ENCODE measurements around the gene PGP. TPM values are rescaled to one million over a fixed set of nuclear protein-coding genes. Genes with fewer than 3 reads are reported as not detected.
A peak's percentile ranks its signal among the peaks of the same experiment; 100 is the strongest.

Gene PGP
- total and polyA plus RNA-seq, 2 experiments from 2014 or later = 43.2 to 57.9 TPM

DNA sequence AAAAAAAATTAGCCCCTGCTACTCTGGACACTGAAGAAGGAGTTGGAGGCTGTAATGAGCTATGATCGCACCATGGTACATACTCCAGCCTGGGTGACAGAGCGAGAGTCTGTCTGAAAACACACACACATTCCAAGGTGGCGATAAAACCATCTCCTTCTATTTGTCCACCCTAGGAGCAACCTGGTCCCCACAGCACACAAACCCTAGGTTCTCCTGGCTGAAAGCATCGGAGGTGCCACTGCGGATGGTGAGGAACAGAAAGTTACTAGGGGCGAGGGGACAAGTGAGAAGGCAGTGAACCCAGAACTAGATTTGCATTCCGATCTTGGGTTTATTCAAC lies 38.1 kb upstream of the PGP start:
- H3K27me3 ChIP-seq = no peaks in the 10 kb centered on the region
- peaks cover 44% of the 10 kb centered on the region for H3K36me3 ChIP-seq
- peak overlapping the region; percentile 94 for H3K27ac ChIP-seq
- H3K9me3 ChIP-seq (ENCODE audit: low read depth) = no peaks in the 10 kb centered on the region
- H3K4me1 ChIP-seq (ENCODE audit: low read depth) = peaks cover 8% of the 10 kb centered on the region
- TF ChIP-seq, protein P1, sequence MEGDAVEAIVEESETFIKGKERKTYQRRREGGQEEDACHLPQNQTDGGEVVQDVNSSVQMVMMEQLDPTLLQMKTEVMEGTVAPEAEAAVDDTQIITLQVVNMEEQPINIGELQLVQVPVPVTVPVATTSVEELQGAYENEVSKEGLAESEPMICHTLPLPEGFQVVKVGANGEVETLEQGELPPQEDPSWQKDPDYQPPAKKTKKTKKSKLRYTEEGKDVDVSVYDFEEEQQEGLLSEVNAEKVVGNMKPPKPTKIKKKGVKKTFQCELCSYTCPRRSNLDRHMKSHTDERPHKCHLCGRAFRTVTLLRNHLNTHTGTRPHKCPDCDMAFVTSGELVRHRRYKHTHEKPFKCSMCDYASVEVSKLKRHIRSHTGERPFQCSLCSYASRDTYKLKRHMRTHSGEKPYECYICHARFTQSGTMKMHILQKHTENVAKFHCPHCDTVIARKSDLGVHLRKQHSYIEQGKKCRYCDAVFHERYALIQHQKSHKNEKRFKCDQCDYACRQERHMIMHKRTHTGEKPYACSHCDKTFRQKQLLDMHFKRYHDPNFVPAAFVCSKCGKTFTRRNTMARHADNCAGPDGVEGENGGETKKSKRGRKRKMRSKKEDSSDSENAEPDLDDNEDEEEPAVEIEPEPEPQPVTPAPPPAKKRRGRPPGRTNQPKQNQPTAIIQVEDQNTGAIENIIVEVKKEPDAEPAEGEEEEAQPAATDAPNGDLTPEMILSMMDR (IDR thresholded peaks at IDR 0.05; ENCODE audit: low read depth, low read length) = no peak
- DNase-seq (ENCODE audit: low read depth in 1 of 2, low spot score in 1 of 2) = no peak
- H3K4me3 ChIP-seq = no peak overlapping the region

DNA sequence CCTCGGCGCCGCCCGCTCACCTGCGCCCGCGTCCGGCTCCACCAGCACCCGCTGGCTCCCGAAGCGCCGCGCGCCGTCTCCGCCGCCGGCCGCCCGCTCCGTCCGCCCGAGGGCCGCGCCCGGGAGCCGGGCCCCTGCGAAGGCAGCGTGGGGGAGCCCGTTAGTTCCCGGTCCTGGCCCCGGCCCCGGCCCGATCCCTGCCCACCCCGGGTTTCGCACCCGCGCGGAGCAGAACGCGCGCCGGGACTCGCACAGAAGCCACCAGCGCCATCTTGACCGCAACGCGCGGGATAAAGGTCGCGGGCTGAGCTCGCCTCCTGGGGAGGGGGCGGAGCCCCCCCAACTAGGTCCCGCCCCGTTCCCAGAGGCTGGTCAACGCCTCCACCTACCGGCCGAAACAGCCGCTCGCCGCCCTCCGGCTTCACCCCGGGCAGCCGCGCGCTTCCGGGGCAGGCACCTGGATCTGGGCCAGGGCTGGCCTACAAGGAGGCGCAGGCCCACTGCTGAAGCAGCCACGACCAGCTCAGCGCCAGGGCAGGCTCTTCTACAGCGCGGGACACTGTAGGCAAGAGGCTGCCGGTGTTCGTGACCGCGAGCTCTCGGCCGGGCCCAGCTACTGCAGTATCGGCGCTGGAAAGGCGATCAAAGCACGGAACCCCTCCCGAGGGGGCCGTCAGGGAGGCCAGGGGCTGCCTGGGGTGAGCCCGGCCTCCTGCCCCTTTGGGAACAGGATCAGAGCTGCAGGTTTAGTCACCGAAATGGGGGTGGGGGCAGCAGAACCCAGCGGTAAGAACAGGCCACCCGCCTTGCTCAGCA lies 36.9 kb upstream of the PGP start, which contains the start of gene ECI1:
ECI1 (minus strand) TSS at position 292 of the 816 bp plus-strand sequence; CDS start at position 271, 21 bp downstream.
- peaks cover 8% of the 10 kb centered on the region for H3K4me1 ChIP-seq (ENCODE audit: low read depth)
- no peaks in the 10 kb centered on the region for H3K9me3 ChIP-seq (ENCODE audit: low read depth)
- peak within 1 kb of the TSS; percentile 88 for H3K4me3 ChIP-seq
- TF ChIP-seq, protein P1 (IDR thresholded peaks at IDR 0.05; ENCODE audit: low read depth, low read length) = peak; percentile 57
- peaks cover 35% of the 10 kb centered on the region for H3K36me3 ChIP-seq
- H3K27ac ChIP-seq = peak within 1 kb of the TSS; percentile 94
- H3K27me3 ChIP-seq = no peaks in the 10 kb centered on the region
- DNase-seq (ENCODE audit: low read depth in 1 of 2, low spot score in 1 of 2) = peak; percentile 97 to 98

DNA sequence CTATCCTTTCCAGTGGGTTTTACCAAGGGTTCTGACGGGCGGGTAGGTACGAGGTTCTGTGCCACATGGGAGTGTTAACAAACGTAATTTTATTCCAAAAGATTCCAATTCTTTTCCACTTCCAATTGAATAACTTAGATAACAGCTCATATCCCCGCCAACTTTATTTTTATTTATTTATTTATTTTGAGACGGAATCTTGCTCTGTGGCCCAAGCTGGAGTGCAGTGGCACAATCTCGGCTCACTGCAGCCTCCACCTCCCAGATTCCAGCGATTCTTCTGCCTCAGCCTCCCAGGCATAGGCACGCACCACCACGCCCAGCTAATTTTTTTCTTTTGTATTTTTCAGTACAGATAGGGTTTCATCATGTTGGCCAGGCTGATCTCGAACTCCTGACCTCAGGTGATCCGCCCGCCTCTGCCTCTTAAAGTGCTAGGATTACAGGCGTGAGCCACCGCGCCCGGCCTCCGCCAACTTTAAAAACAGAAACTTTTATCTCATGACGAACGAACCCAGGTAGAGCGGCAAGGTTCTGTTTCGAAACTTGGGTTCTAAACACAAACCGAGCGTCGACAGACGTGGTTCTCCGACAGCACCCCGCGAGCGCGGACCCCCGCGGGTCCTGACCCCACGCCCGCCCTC lies 36.1 kb upstream of the PGP start:
- Histone ChIP-seq H3K27ac (peak overlapping the region; percentile 94), H3K9me3 (ENCODE audit: low read depth) (no peaks in the 10 kb centered on the region), H3K27me3 (no peaks in the 10 kb centered on the region), H3K36me3 (peaks cover 30% of the 10 kb centered on the region), H3K4me1 (ENCODE audit: low read depth) (peaks cover 8% of the 10 kb centered on the region), H3K4me3 (peak overlapping the region; percentile 88)
- TF ChIP-seq, protein P1 (IDR thresholded peaks at IDR 0.05; ENCODE audit: low read depth, low read length) = no peak
- peak in 1 of 2 donors; percentile 10 for DNase-seq (ENCODE audit: low read depth in 1 of 2, low spot score in 1 of 2)

DNA sequence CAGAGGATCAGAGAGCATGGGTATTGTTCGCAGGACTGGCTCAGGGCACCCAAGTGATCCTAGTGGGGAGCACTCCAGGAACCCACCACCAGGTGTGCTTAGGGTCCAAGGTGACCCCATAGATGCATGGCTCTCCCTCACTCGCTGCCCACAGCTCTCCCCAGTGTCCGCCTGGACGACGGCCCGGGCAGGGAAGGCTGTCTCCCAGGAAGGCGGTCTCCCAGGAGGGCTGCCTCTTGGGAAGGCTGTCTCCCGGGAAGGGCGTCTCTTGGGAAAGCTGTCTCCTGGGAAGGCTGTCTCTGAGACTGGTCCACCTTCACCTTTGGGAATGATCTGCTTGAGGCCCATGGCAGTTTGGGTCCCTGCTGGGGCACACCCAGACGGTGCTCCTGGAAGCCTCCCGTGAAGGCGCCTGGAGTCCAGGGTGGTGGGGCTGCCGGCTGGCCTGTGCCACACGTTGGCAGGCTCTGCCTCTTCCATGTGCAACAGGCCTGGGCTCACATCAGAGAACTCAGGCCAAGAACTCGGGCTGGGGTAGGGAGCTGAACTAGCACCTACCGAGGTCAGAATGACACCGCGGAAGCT lies 31.8 kb upstream of the PGP start:
- DNase-seq (ENCODE audit: low read depth in 1 of 2, low spot score in 1 of 2) = no peak
- Histone ChIP-seq H3K27ac (no peak overlapping the region), H3K4me1 (ENCODE audit: low read depth) (no peaks in the 10 kb centered on the region), H3K4me3 (no peak overlapping the region), H3K9me3 (ENCODE audit: low read depth) (no peaks in the 10 kb centered on the region), H3K27me3 (no peaks in the 10 kb centered on the region), H3K36me3 (peaks cover 16% of the 10 kb centered on the region)
- TF ChIP-seq, protein P1 (IDR thresholded peaks at IDR 0.05; ENCODE audit: low read depth, low read length) = no peak

DNA sequence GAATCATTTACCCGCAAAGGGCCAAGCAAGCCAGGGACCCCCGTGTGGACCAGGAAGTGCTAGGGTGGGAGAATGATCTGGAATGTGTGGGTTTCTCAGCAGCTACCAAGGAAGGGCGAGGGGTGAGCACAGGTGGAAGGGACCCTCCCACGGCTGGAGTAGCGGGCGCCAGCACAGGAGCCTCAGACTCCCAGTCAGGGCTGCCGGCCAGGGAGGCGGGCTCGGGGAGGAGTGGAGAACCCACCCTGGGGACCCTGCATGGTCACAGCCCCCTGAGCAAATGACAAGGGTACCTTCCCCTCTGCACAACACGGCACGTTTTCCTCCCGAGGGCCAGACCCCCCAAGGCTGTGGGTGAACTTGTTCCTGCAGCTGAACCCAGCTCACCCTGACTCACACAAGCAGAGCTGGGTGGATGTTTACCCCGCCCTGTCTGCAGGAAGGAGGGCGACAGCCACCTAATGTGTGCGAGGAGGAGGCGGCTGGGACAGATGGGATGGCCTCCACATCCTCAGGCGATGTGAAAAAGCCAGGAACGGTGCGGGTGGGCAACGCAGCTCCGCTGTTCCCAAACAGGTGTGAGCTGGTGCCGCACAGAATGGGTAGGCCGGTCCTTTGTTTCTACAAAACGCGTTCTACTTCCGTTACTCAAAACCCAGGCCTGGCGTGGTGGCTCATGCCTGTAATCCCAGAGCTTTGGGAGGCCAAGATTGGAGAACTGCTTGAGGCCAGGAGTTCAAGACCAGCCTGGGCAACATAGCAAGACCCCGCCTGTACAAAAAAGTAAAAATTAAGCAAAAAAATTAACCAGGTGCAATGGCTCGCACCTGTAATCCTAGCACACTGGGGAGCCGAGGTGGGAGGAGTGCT lies 30.5 kb upstream of the PGP start:
- DNase-seq (ENCODE audit: low read depth in 1 of 2, low spot score in 1 of 2) = no peak
- Histone ChIP-seq H3K9me3 (ENCODE audit: low read depth) (no peaks in the 10 kb centered on the region), H3K36me3 (peaks cover 16% of the 10 kb centered on the region), H3K4me3 (no peak overlapping the region), H3K27ac (no peak overlapping the region), H3K4me1 (ENCODE audit: low read depth) (no peaks in the 10 kb centered on the region), H3K27me3 (no peaks in the 10 kb centered on the region)
- TF ChIP-seq, protein P1 (IDR thresholded peaks at IDR 0.05; ENCODE audit: low read depth, low read length) = no peak

Data from cardiac muscle cell (in vitro differentiated cells and primary cell).